ENCODE results near the gene FHL3. TPM values are rescaled to one million over a fixed set of nuclear protein-coding genes. Genes with fewer than 3 reads are reported as not detected.
"Not testable (repeated sequence)": the region's sequence is repeated elsewhere in the genome, so short reads cannot be mapped to it uniquely, and the experiment has no call there.

The FHL3 gene
- total RNA-seq, 2 experiments from 2014 or later: 9.8 to 9.9 TPM

GRCh38 chr1:37987679-37988078 is 17.6 kb downstream of the FHL3 start:
- H3K9me3 Mint-ChIP-seq: no peaks in the 10 kb centered on the region
- peaks cover 28% of the 10 kb centered on the region for H3K36me3 Mint-ChIP-seq (ENCODE audit: low read depth)
- CTCF ChIA-PET: interaction anchor here (0.5 to 1.2 kb wide), 4 partner anchors 10 to 124 kb away, joined by 3 to 5 read pairs (median 3); no protein-coding TSS in a partner anchor
- H3K27ac Mint-ChIP-seq: no peak overlapping the region
- H3K27me3 Mint-ChIP-seq: no peaks in the 10 kb centered on the region
- H3K4me3 Mint-ChIP-seq: peak overlapping the region; percentile 94
- POLR2A ChIA-PET: no interaction called here
- DNase-seq: no peak
- H3K4me1 Mint-ChIP-seq: peaks cover 23% of the 10 kb centered on the region

- H3K27me3 Mint-ChIP-seq: no peaks in the 10 kb centered on the region
- ChIA-PET POLR2A (interaction anchor here (0.7 kb wide), 1 partner anchor 176 kb away, joined by 6 read pairs; no protein-coding TSS in a partner anchor), CTCF (interaction anchor here (0.6 to 1.5 kb wide), 2 partner anchors 505 to 690 kb away, joined by 3 to 6 read pairs; no protein-coding TSS in a partner anchor)
- peaks cover 56% of the 10 kb centered on the region for H3K36me3 Mint-ChIP-seq (ENCODE audit: low read depth)
- no peak overlapping the region for H3K4me3 Mint-ChIP-seq
- no peaks in the 10 kb centered on the region for H3K9me3 Mint-ChIP-seq
- peaks cover 12% of the 10 kb centered on the region for H3K4me1 Mint-ChIP-seq
- H3K27ac Mint-ChIP-seq: no peak overlapping the region
- DNase-seq: no peak
Measured at GRCh38 chr1:37983546-37983945, 21.8 kb downstream of the FHL3 start.

DNA sequence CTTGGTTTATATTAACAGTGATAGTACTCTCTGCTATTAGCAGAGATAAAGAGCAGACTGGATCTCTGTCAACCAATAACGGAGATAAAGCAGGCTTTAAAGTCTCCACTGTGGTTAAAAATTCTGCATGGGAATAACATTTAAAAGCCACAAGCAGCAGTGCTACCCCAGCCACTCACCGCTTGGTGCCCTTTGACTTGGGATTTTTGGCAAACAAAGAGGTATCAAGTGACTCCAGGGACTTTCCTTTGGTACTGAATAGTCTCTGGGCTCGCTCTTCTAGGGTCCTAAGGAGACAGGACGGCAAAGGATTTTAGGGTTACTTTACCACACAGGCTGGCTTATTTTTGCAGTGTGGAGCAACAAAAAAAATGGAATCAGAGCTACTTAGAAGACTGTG is 26.8 kb downstream of the FHL3 start:
- ChIA-PET POLR2A (no interaction called here), CTCF (interaction anchor here (1.1 kb wide), 1 partner anchor 15 kb away, joined by 3 read pairs; no protein-coding TSS in a partner anchor)
- Mint-ChIP-seq H3K27ac (no peak overlapping the region), H3K4me1 (peaks cover 2% of the 10 kb centered on the region), H3K4me3 (no peak overlapping the region), H3K27me3 (no peaks in the 10 kb centered on the region), H3K9me3 (peaks cover 2% of the 10 kb centered on the region), H3K36me3 (ENCODE audit: low read depth) (peaks cover 68% of the 10 kb centered on the region)
- no peak for DNase-seq

GRCh38 chr1:37975083-37975482 is 30.2 kb downstream of the FHL3 start:
- H3K27me3 Mint-ChIP-seq, H3K27ac Mint-ChIP-seq, H3K4me3 Mint-ChIP-seq, POLR2A ChIA-PET, DNase-seq, H3K9me3 Mint-ChIP-seq: not testable (repeated sequence)
- CTCF ChIA-PET: interaction anchor here (0.7 to 0.9 kb wide), 2 partner anchors 12 to 1712 kb away, joined by 3 read pairs; no protein-coding TSS in a partner anchor
- Mint-ChIP-seq H3K36me3 (ENCODE audit: low read depth) (peaks cover 78% of the 10 kb centered on the region), H3K4me1 (peaks cover 18% of the 10 kb centered on the region)

GRCh38 chr1:37974567-37974966 is 30.7 kb downstream of the FHL3 start:
- DNase-seq: no peak
- ChIA-PET CTCF (no interaction called here), POLR2A (no interaction called here)
- no peak overlapping the region for H3K4me3 Mint-ChIP-seq
- H3K27ac Mint-ChIP-seq: no peak overlapping the region
- peaks cover 2% of the 10 kb centered on the region for H3K9me3 Mint-ChIP-seq
- peaks cover 78% of the 10 kb centered on the region for H3K36me3 Mint-ChIP-seq (ENCODE audit: low read depth)
- peaks cover 18% of the 10 kb centered on the region for H3K4me1 Mint-ChIP-seq
- H3K27me3 Mint-ChIP-seq: no peaks in the 10 kb centered on the region

GRCh38 chr1:37973684-37974083 is 31.6 kb downstream of the FHL3 start:
- peaks cover 77% of the 10 kb centered on the region for H3K36me3 Mint-ChIP-seq (ENCODE audit: low read depth)
- POLR2A ChIA-PET: not testable (repeated sequence)
- H3K4me1 Mint-ChIP-seq: peaks cover 18% of the 10 kb centered on the region

DNA sequence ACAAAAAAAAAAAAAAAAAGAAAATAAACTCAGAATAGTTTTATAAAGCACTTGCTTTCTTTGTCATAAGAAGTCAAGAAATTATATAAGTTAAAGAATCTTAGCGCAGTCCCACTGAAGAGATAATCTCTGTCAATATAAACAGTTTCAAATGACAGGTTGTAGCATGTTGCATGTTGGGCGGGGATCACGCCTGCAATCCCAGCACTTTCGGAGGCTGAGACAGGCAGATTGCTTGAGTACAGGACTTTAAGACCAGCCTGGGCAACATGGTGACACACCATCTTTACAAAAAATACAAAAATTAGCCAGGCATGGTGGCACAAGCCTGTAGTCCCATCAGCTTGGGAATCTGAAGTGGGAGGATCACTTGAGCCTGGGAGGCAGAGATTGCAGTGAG is 40.0 kb downstream of the FHL3 start:
- H3K4me1 Mint-ChIP-seq: no peaks in the 10 kb centered on the region
- peaks cover 46% of the 10 kb centered on the region for H3K36me3 Mint-ChIP-seq (ENCODE audit: low read depth)
- H3K27me3 Mint-ChIP-seq: no peaks in the 10 kb centered on the region

More at GRCh38 chr1:37973684-37974083, 31.6 kb downstream of the FHL3 start:
- H3K9me3 Mint-ChIP-seq, CTCF ChIA-PET, H3K27ac Mint-ChIP-seq, H3K27me3 Mint-ChIP-seq, H3K4me3 Mint-ChIP-seq, DNase-seq: not testable (repeated sequence)

GRCh38 chr1:37964106-37964505 is 41.2 kb downstream of the FHL3 start:
- POLR2A ChIA-PET, DNase-seq, H3K27me3 Mint-ChIP-seq, H3K4me1 Mint-ChIP-seq, H3K9me3 Mint-ChIP-seq, H3K4me3 Mint-ChIP-seq: not testable (repeated sequence)
- CTCF ChIA-PET: interaction anchor here (0.6 to 1.3 kb wide), 2 partner anchors 9 to 13 kb away, joined by 3 to 4 read pairs; no protein-coding TSS in a partner anchor
- H3K27ac Mint-ChIP-seq: peak overlapping the region; percentile 36
- peaks cover 40% of the 10 kb centered on the region for H3K36me3 Mint-ChIP-seq (ENCODE audit: low read depth)

More for the DNA sequence above, 40.0 kb downstream of the FHL3 start:
- ChIA-PET POLR2A (no interaction called here), CTCF (interaction anchor here (1.0 kb wide), 1 partner anchor 25 kb away, joined by 3 read pairs; the partner anchor contains the start of gene SF3A3)
- Mint-ChIP-seq H3K27ac (no peak overlapping the region), H3K4me3 (no peak overlapping the region), H3K9me3 (no peaks in the 10 kb centered on the region)
- DNase-seq: no peak

- Mint-ChIP-seq H3K36me3 (ENCODE audit: low read depth) (peaks cover 36% of the 10 kb centered on the region), H3K27me3 (no peaks in the 10 kb centered on the region), H3K4me3 (no peak overlapping the region), H3K27ac (no peak overlapping the region), H3K4me1 (no peaks in the 10 kb centered on the region), H3K9me3 (no peaks in the 10 kb centered on the region)
- DNase-seq: no peak
- ChIA-PET POLR2A (no interaction called here), CTCF (interaction anchor here (1.7 kb wide), 1 partner anchor 10 kb away, joined by 7 read pairs; no protein-coding TSS in a partner anchor)
Measured at GRCh38 chr1:37958690-37959089, 46.6 kb downstream of the FHL3 start.

- CTCF ChIA-PET: interaction anchor here (0.6 to 1.1 kb wide), 2 partner anchors 8 to 19 kb away, joined by 4 to 5 read pairs; no protein-coding TSS in a partner anchor
- Mint-ChIP-seq H3K4me3 (no peak overlapping the region), H3K27ac (no peak overlapping the region), H3K4me1 (no peaks in the 10 kb centered on the region), H3K27me3 (no peaks in the 10 kb centered on the region), H3K36me3 (ENCODE audit: low read depth) (peaks cover 28% of the 10 kb centered on the region), H3K9me3 (no peaks in the 10 kb centered on the region)
- no peak for DNase-seq
- POLR2A ChIA-PET: no interaction called here
Measured at GRCh38 chr1:37955685-37956084, 49.6 kb downstream of the FHL3 start.

- Mint-ChIP-seq H3K9me3 (no peaks in the 10 kb centered on the region), H3K27ac (no peak overlapping the region), H3K4me3 (no peak overlapping the region), H3K27me3 (no peaks in the 10 kb centered on the region), H3K4me1 (no peaks in the 10 kb centered on the region), H3K36me3 (ENCODE audit: low read depth) (peaks cover 23% of the 10 kb centered on the region)
- CTCF ChIA-PET: interaction anchor here (0.6 to 1.1 kb wide), 3 partner anchors 10 to 113 kb away, joined by 3 to 4 read pairs (median 4); no protein-coding TSS in a partner anchor
- DNase-seq: no peak
- POLR2A ChIA-PET: no interaction called here
Measured at GRCh38 chr1:37954316-37954971, 50.9 kb downstream of the FHL3 start.

DNA sequence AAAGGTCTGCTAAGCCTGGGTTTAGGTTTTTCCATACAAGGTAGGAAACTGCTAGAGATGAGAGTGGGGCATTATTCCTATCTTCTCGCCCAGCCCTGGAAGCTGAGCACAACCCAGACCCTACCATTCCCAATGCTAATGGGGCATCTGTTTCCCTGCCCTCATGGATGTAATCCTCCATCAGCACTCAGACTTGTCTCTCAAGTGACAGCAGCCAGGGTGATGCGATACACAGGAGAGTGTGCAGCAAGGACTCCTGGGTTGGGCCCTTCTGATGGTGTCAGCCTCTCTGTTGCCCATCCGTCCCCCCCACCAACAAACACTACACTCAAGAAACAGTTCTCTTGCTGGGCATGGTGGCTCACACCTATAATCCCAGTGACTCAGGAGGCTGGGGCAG is 52.6 kb downstream of the FHL3 start:
- peaks cover 12% of the 10 kb centered on the region for H3K36me3 Mint-ChIP-seq (ENCODE audit: low read depth)
- no peaks in the 10 kb centered on the region for H3K4me1 Mint-ChIP-seq
- POLR2A ChIA-PET: no interaction called here
- peak overlapping the region; percentile 0 for H3K27ac Mint-ChIP-seq
- no peak for DNase-seq
- no peak overlapping the region for H3K4me3 Mint-ChIP-seq
- no peaks in the 10 kb centered on the region for H3K27me3 Mint-ChIP-seq
- CTCF ChIA-PET: no interaction called here
- no peaks in the 10 kb centered on the region for H3K9me3 Mint-ChIP-seq

DNA sequence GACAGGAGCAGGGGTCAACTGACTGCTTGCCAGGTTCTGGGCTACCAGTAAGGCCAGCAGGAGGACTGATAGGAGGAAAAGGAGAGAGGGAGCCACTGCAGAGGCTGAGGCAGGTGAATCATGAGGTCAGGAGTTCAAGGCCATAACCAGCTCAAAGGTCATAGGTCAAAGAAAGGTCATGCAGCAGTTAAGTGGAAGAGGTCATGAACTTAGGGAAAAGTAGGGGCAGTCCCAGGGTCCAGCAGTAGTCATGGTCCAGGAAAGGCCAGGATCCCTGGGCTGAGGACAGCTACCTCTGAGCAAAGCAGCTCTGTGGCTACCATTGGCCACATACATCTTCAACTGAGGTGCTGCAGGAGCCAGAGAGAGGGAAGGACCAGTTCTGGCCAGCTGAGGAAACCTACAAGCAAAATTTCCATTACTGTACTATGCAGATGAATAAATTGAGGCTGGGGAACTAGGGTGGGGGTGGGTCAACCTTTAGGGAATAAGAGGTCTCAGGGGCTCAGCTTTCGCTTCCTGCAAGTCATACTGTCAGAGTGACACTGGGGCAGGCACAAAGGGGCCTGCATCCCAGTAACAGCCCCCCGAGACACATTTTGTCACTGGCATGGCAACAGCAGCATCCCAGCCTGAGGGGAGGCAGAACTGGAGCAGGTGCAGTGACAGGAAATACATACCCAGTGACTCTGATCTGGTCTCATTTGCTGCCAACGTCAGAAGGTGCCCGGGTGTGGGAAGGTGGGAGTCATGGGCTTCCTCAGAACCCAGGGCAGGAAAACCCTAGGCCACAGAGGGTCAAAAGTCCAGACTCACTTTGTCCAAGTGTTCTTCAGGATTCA is 53.3 kb downstream of the FHL3 start:
- POLR2A ChIA-PET: no interaction called here
- no peak overlapping the region for H3K4me3 Mint-ChIP-seq
- H3K9me3 Mint-ChIP-seq: no peaks in the 10 kb centered on the region
- H3K27ac Mint-ChIP-seq: peak overlapping the region; percentile 41
- H3K4me1 Mint-ChIP-seq: peaks cover 6% of the 10 kb centered on the region
- CTCF ChIA-PET: interaction anchor here (0.5 to 1.5 kb wide), 2 partner anchors 12 to 24 kb away, joined by 3 to 4 read pairs; no protein-coding TSS in a partner anchor
- H3K27me3 Mint-ChIP-seq: no peaks in the 10 kb centered on the region
- DNase-seq: no peak
- peaks cover 7% of the 10 kb centered on the region for H3K36me3 Mint-ChIP-seq (ENCODE audit: low read depth)

Measured in activated CD4-positive, alpha-beta T cell treated with anti-CD3 and anti-CD28 coated beads, Interleukin-2, amount 10 ng/mL, durations not matched to agents 7 days and 5 days (primary cell).